ENCODE measurements around the gene CABP2. TPM values are rescaled to one million over a fixed set of nuclear protein-coding genes. Genes with fewer than 3 reads are reported as not detected.

The CABP2 gene
- total and polyA plus RNA-seq, 2 donors from 2014 or later = not detected

- H3K27me3 ChIP-seq (ENCODE audit: control insufficient read depth, insufficient read depth, low read length) = no peaks in the 10 kb centered on the region
- no peak overlapping the region for H3K9ac ChIP-seq (ENCODE audit: low read length in 3 of 3)
- no peak overlapping the region for H3K4me3 ChIP-seq (ENCODE audit: low read length in 3 of 3)
- intact Hi-C loops (cut with DNase I) = no loop called here
- no peak overlapping the region for H3K27ac ChIP-seq (ENCODE audit: low read depth in 2 of 2, low read length in 2 of 2)
- DNase-seq (peak in 1 of 5 donors; percentile 74), FAIRE-seq (no peak)
- peaks cover 0 to 5% (median 4%) of the 10 kb centered on the region in 3 donors for H3K4me1 ChIP-seq (ENCODE audit: control insufficient read depth in 2 of 3, insufficient read depth in 2 of 3, low read depth in 1 of 3, low read length in 3 of 3)
- H3K9me3 ChIP-seq (ENCODE audit: control insufficient read depth in 2 of 3, insufficient read depth in 1 of 3, low read length in 3 of 3) = no peaks in the 10 kb centered on the region
- no peak for TF ChIP-seq CTCF (IDR thresholded peaks at IDR 0.05; ENCODE audit: borderline replicate concordance, extremely low read depth, insufficient read depth)
- peaks cover 0 to 11% (median 9%) of the 10 kb centered on the region in 3 donors for H3K36me3 ChIP-seq (ENCODE audit: control insufficient read depth in 2 of 3, insufficient read depth in 3 of 3, low read length in 3 of 3)
Observed at GRCh38 chr11:67499808-67500483, 23.3 kb downstream of the CABP2 start.

GRCh38 chr11:67498544-67498972, 24.7 kb downstream of the CABP2 start:
- no peaks in the 10 kb centered on the region for H3K9me3 ChIP-seq (ENCODE audit: control insufficient read depth in 2 of 3, insufficient read depth in 1 of 3, low read length in 3 of 3)
- no peak overlapping the region for H3K27ac ChIP-seq (ENCODE audit: low read depth in 2 of 2, low read length in 2 of 2)
- DNase-seq (peak in 1 of 5 donors; percentile 78), FAIRE-seq (no peak)
- peaks cover 0 to 11% (median 9%) of the 10 kb centered on the region in 3 donors for H3K36me3 ChIP-seq (ENCODE audit: control insufficient read depth in 2 of 3, insufficient read depth in 3 of 3, low read length in 3 of 3)
- H3K4me1 ChIP-seq (ENCODE audit: control insufficient read depth in 2 of 3, insufficient read depth in 2 of 3, low read depth in 1 of 3, low read length in 3 of 3) = peaks cover 0 to 2% (median 1%) of the 10 kb centered on the region in 3 donors
- H3K27me3 ChIP-seq (ENCODE audit: control insufficient read depth, insufficient read depth, low read length) = no peaks in the 10 kb centered on the region
- no peak overlapping the region for H3K9ac ChIP-seq (ENCODE audit: low read length in 3 of 3)
- no peak overlapping the region for H3K4me3 ChIP-seq (ENCODE audit: low read length in 3 of 3)
- no peak for TF ChIP-seq CTCF (IDR thresholded peaks at IDR 0.05; ENCODE audit: borderline replicate concordance, extremely low read depth, insufficient read depth)
- intact Hi-C loops (cut with DNase I) = no loop called here

- no peak overlapping the region for H3K9ac ChIP-seq (ENCODE audit: low read length in 3 of 3)
- FAIRE-seq = no peak
- DNase-seq = peak in 1 of 5 donors; percentile 65
- H3K4me1 ChIP-seq (ENCODE audit: control insufficient read depth in 2 of 3, insufficient read depth in 2 of 3, low read depth in 1 of 3, low read length in 3 of 3) = no peaks in the 10 kb centered on the region
- no peak overlapping the region for H3K27ac ChIP-seq (ENCODE audit: low read depth in 2 of 2, low read length in 2 of 2)
- no peak for TF ChIP-seq CTCF (IDR thresholded peaks at IDR 0.05; ENCODE audit: borderline replicate concordance, extremely low read depth, insufficient read depth)
- H3K9me3 ChIP-seq (ENCODE audit: control insufficient read depth in 2 of 3, insufficient read depth in 1 of 3, low read length in 3 of 3) = no peaks in the 10 kb centered on the region
- peaks cover 0 to 14% (median 9%) of the 10 kb centered on the region in 3 donors for H3K36me3 ChIP-seq (ENCODE audit: control insufficient read depth in 2 of 3, insufficient read depth in 3 of 3, low read length in 3 of 3)
- H3K27me3 ChIP-seq (ENCODE audit: control insufficient read depth, insufficient read depth, low read length) = no peaks in the 10 kb centered on the region
- intact Hi-C loops (cut with DNase I) = no loop called here
- H3K4me3 ChIP-seq (ENCODE audit: low read length in 3 of 3) = no peak overlapping the region
Observed at GRCh38 chr11:67497656-67498291, 25.5 kb downstream of the CABP2 start.

Measured in kidney (tissue), 14 donors.